GM23248 (cell line): ENCODE data around the gene CLPSL2.

Experiments used
- EZH2 ChIP-seq: fragments of 200-600 bp; sonication (generic); IDR thresholded peaks from 2 replicates; pipeline ENCODE4 v1.6.1; 2018; ENCODE audit warnings: antibody characterized with exemption, mild to moderate bottlenecking; ENCODE audit not compliant: insufficient read depth, poor library complexity, severe bottlenecking
- EZH2phosphoT487 ChIP-seq: fragments of 200-600 bp; sonication (generic); IDR thresholded peaks from 2 replicates; pipeline ENCODE4 v1.6.1; 2018; ENCODE audit warnings: antibody characterized with exemption, moderate library complexity, mild to moderate bottlenecking, low read depth; ENCODE audit not compliant: insufficient read depth

GRCh38 chr6:35817515-35817914 is 41.1 kb downstream of the CLPSL2 start:
- TF ChIP-seq EZH2phosphoT487 (no peak), EZH2 (no peak)
